HEK293T (cell line): Measurements from ENCODE around the gene VWA5A.

Experiments
- ARNT ChIP-seq: fragments of 450-650 bp; IDR thresholded peaks from 2 replicates; pipeline ENCODE4 v1.6.1; 2017; ENCODE audit warnings: mild to moderate bottlenecking
- BHLHE40 ChIP-seq: fragments of 450-650 bp; IDR thresholded peaks from 2 replicates; pipeline ENCODE4 v1.6.1; 2016; ENCODE audit warnings: mild to moderate bottlenecking, moderate library complexity, borderline replicate concordance
- ELF4 ChIP-seq: fragments of 450-650 bp; IDR thresholded peaks from 2 replicates; pipeline ENCODE4 v1.6.1; 2017; ENCODE audit warnings: antibody characterized with exemption
- FOXA1 ChIP-seq: fragments of 450-650 bp; IDR thresholded peaks from 2 replicates; pipeline ENCODE4 v1.6.1; 2016; ENCODE audit warnings: mild to moderate bottlenecking
- FOXK2 ChIP-seq: fragments of 450-650 bp; IDR thresholded peaks from 2 replicates; pipeline ENCODE4 v1.6.1; 2016; ENCODE audit warnings: mild to moderate bottlenecking
- FOXM1 ChIP-seq: fragments of 450-650 bp; IDR thresholded peaks from 2 replicates; pipeline ENCODE4 v1.6.1; 2017; ENCODE audit warnings: mild to moderate bottlenecking, borderline replicate concordance
- HDGF ChIP-seq: fragments of 450-650 bp; IDR thresholded peaks from 2 replicates; pipeline ENCODE4 v1.6.1; 2017; ENCODE audit warnings: antibody characterized with exemption, borderline replicate concordance
- L3MBTL2 ChIP-seq: fragments of 450-650 bp; conservative IDR thresholded peaks from 2 replicates; pipeline ENCODE4 v1.6.1; 2016; ENCODE audit warnings: mild to moderate bottlenecking
- LEF1 ChIP-seq: fragments of 450-650 bp; IDR thresholded peaks from 2 replicates; pipeline ENCODE4 v1.6.1; 2017; ENCODE audit warnings: mild to moderate bottlenecking, borderline replicate concordance
- NFRKB ChIP-seq: fragments of 450-650 bp; IDR thresholded peaks from 2 replicates; pipeline ENCODE4 v1.6.1; 2016; ENCODE audit warnings: mild to moderate bottlenecking, moderate library complexity
- PKNOX1 ChIP-seq: fragments of 450-650 bp; IDR thresholded peaks from 2 replicates; pipeline ENCODE4 v1.6.1; 2016
- SP1 ChIP-seq: fragments of 450-650 bp; IDR thresholded peaks from 2 replicates; pipeline ENCODE4 v1.6.1; 2017
- SUZ12 ChIP-seq: fragments of 450-650 bp; IDR thresholded peaks from 2 replicates; pipeline ENCODE4 v1.6.1; 2016; ENCODE audit warnings: mild to moderate bottlenecking

- no peak for TF ChIP-seq NFRKB
- no peak for TF ChIP-seq FOXM1
- TF ChIP-seq BHLHE40: no peak
- TF ChIP-seq PKNOX1: no peak
- TF ChIP-seq SP1: no peak
- no peak for TF ChIP-seq SUZ12
- no peak for TF ChIP-seq ELF4
- no peak for TF ChIP-seq HDGF
- TF ChIP-seq FOXK2: no peak
- no peak for TF ChIP-seq LEF1
- TF ChIP-seq ARNT: no peak
- TF ChIP-seq L3MBTL2: no peak
- no peak for TF ChIP-seq FOXA1
Observed at GRCh38 chr11:124143034-124143433, 27.8 kb downstream of the VWA5A start.
